ENCODE measurements around the gene CHMP4A. TPM values are rescaled to one million over a fixed set of nuclear protein-coding genes. Genes with fewer than 3 reads are reported as not detected.

The CHMP4A gene
- total RNA-seq, 4 donors from 2014 or later, result 54.1 to 114 (median 82.3) TPM

GRCh38 chr14:24172871-24173281 is 40.4 kb downstream of the CHMP4A start:
- no peak for TF ChIP-seq CTCF (IDR thresholded peaks at IDR 0.05; ENCODE audit: low read depth)

GRCh38 chr14:24172261-24172860 is 40.9 kb downstream of the CHMP4A start:
- TF ChIP-seq CTCF (IDR thresholded peaks at IDR 0.05; ENCODE audit: low read depth), result no peak

GRCh38 chr14:24171422-24172260 is 41.6 kb downstream of the CHMP4A start, which contains the start of gene REC8:
REC8 (plus strand) TSS chr14:24172080; CDS start chr14:24172553, 473 bp downstream.
- no peak for TF ChIP-seq CTCF (IDR thresholded peaks at IDR 0.05; ENCODE audit: low read depth)

- no peak for TF ChIP-seq CTCF (IDR thresholded peaks at IDR 0.05; ENCODE audit: low read depth)
Observed at GRCh38 chr14:24167469-24168114, 45.7 kb downstream of the CHMP4A start.

- no peak for TF ChIP-seq CTCF (IDR thresholded peaks at IDR 0.05; ENCODE audit: low read depth)
Observed at GRCh38 chr14:24165785-24166184, 47.5 kb downstream of the CHMP4A start.

- TF ChIP-seq CTCF (IDR thresholded peaks at IDR 0.05; ENCODE audit: low read depth), result no peak
Observed at GRCh38 chr14:24164518-24164991, 48.7 kb downstream of the CHMP4A start.

- no peak for TF ChIP-seq CTCF (IDR thresholded peaks at IDR 0.05; ENCODE audit: low read depth)
Observed at GRCh38 chr14:24162093-24162492, 51.2 kb downstream of the CHMP4A start.

All from subcutaneous adipose tissue (tissue), 4 donors.